Duodenal mucosa (tissue), 2 donors: Measurements from ENCODE around the gene ISLR.

Experiments used
- H3K27ac ChIP-seq: one replicate; pipeline ENCODE4 v1.7.0; 2013; ENCODE audit warnings: low read depth, low read length
- H3K27me3 ChIP-seq, 2 donors: one replicate each; pipeline ENCODE4 v1.7.0; 2013; ENCODE audit warnings: low read length in 2 of 2, control low read depth in 1 of 2; ENCODE audit not compliant: insufficient read depth in 2 of 2, control insufficient read depth in 1 of 2
- H3K36me3 ChIP-seq, 2 donors: one replicate each; pipeline ENCODE4 v1.7.0; 2013; ENCODE audit warnings: low read length in 2 of 2, control low read depth in 1 of 2; ENCODE audit not compliant: insufficient read depth in 2 of 2, control insufficient read depth in 1 of 2
- H3K4me1 ChIP-seq, 2 donors: one replicate each; pipeline ENCODE4 v1.7.0; 2013; ENCODE audit warnings: low read length in 2 of 2, control low read depth in 1 of 2; ENCODE audit not compliant: insufficient read depth in 2 of 2, control insufficient read depth in 1 of 2
- H3K4me3 ChIP-seq, 2 donors: one replicate each; pipeline ENCODE4 v1.7.0; 2013; ENCODE audit warnings: low read length in 2 of 2, low read depth in 1 of 2
- H3K9ac ChIP-seq, 2 donors: one replicate each; pipeline ENCODE4 v1.7.0; 2013; ENCODE audit warnings: low read length in 2 of 2, low read depth in 1 of 2
- H3K9me3 ChIP-seq, 2 donors: one replicate each; pipeline ENCODE4 v1.7.0; 2013; ENCODE audit warnings: low read length in 2 of 2, control low read depth in 1 of 2; ENCODE audit not compliant: control insufficient read depth in 1 of 2

The ISLR gene

GRCh38 chr15:74194572-74195559 is 21.4 kb downstream of the ISLR start:
- H3K9me3 ChIP-seq = no peaks in the 10 kb centered on the region
- H3K36me3 ChIP-seq = no peaks in the 10 kb centered on the region
- no peak overlapping the region for H3K9ac ChIP-seq
- H3K27ac ChIP-seq = no peak overlapping the region
- no peaks in the 10 kb centered on the region for H3K27me3 ChIP-seq
- peaks cover 11 to 13% of the 10 kb centered on the region in 2 donors for H3K4me1 ChIP-seq
- H3K4me3 ChIP-seq = no peak overlapping the region

- Histone ChIP-seq H3K27ac (no peak overlapping the region), H3K9ac (no peak overlapping the region), H3K9me3 (no peaks in the 10 kb centered on the region), H3K4me1 (peaks cover 11 to 13% of the 10 kb centered on the region in 2 donors), H3K36me3 (no peaks in the 10 kb centered on the region), H3K4me3 (no peak overlapping the region), H3K27me3 (no peaks in the 10 kb centered on the region)
Observed at GRCh38 chr15:74196175-74196574, 22.7 kb downstream of the ISLR start.

GRCh38 chr15:74197176-74197965 is 23.9 kb downstream of the ISLR start:
- H3K36me3 ChIP-seq = no peaks in the 10 kb centered on the region
- H3K27me3 ChIP-seq = no peaks in the 10 kb centered on the region
- H3K9ac ChIP-seq = no peak overlapping the region
- H3K4me3 ChIP-seq = no peak overlapping the region
- H3K4me1 ChIP-seq = peaks cover 11 to 13% of the 10 kb centered on the region in 2 donors
- H3K9me3 ChIP-seq = no peaks in the 10 kb centered on the region
- H3K27ac ChIP-seq = no peak overlapping the region

DNA sequence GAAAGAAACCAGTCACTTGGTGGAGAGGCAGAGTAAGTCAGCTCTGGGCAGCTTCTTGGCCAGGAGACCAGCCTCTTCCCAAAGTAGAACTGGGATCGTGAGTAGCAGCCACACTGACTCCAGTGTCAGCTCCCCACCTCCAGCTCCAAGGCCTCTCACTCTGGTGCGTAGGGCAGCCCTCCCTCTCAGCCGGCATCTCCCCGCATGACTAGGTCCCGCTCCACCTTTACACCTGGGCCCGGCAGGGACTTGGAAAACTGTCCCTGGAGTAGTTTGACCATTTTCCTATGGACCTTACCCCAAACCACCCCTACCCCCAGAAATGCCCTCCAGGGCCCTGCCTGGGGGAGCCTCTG is 25.8 kb downstream of the ISLR start:
- peaks cover 11 to 13% of the 10 kb centered on the region in 2 donors for H3K4me1 ChIP-seq
- H3K27me3 ChIP-seq = peaks cover 0 to 7% of the 10 kb centered on the region in 2 donors
- H3K27ac ChIP-seq = no peak overlapping the region

DNA sequence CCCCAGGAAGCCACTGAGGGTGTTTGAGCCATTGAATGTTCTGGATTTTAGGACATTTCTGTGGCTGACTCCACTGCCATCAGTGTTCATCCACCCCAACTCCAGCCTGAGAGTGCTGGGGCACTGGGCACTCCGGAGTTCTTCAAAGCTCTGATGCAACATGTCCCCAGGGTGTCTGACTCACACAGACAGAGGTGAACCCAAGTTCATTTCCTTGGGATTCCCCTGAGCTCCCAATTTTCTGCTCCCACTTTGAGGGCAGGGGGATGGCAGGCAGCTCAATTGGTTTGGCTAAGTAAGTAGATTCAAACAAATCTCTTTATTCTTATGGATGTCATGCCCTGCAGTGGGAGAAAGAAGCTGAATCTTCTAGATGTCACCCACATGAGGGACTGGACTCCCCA is 26.9 kb downstream of the ISLR start:
- Histone ChIP-seq H3K9ac (no peak overlapping the region), H3K36me3 (no peaks in the 10 kb centered on the region), H3K4me3 (no peak overlapping the region), H3K27ac (no peak overlapping the region), H3K4me1 (peaks cover 11 to 13% of the 10 kb centered on the region in 2 donors), H3K27me3 (peaks cover 0 to 7% of the 10 kb centered on the region in 2 donors), H3K9me3 (no peaks in the 10 kb centered on the region)

More for the DNA sequence above, 25.8 kb downstream of the ISLR start:
- Histone ChIP-seq H3K36me3 (no peaks in the 10 kb centered on the region), H3K9ac (no peak overlapping the region), H3K4me3 (no peak overlapping the region), H3K9me3 (no peaks in the 10 kb centered on the region)

GRCh38 chr15:74200871-74201419 is 27.4 kb downstream of the ISLR start:
- Histone ChIP-seq H3K4me3 (no peak overlapping the region), H3K9ac (no peak overlapping the region), H3K4me1 (peaks cover 10 to 11% of the 10 kb centered on the region in 2 donors), H3K27ac (no peak overlapping the region), H3K9me3 (no peaks in the 10 kb centered on the region), H3K27me3 (peaks cover 0 to 7% of the 10 kb centered on the region in 2 donors), H3K36me3 (no peaks in the 10 kb centered on the region)

DNA sequence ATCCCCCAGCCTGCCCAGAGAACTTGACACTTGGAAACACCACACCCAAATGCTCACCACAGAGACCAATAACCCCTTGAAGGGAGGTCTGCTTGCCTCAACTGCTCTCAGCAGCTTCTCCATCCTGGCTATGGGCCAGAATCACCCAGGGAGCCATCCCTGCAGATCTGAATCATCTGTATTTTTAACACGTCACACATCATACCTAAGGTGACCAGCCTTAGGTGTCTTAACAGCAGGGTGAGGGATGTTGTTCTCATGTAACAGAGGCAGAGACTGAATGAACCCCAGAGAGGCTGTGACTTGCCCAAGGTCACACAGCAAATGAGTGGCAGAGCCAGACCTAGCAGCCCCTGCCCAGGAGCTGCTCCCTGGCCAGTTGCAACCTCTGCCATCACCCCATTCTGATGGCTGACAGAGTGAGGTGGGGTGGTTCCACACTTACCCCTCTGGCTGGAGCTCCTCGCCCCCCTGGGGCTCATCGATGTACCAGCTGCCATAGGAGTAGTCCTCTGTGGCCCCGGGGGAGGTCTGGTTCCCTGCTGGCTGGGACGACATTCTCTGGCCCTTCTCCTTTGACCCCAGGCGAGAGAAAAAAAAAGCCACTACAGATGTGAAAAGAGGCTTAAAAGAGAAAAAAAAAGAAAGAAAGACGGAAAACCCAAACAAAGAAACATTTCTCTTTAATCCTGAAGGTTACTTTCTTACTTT is 28.4 kb downstream of the ISLR start:
- H3K9ac ChIP-seq = no peak overlapping the region
- no peak overlapping the region for H3K27ac ChIP-seq
- H3K36me3 ChIP-seq = no peaks in the 10 kb centered on the region
- no peaks in the 10 kb centered on the region for H3K9me3 ChIP-seq
- no peak overlapping the region for H3K4me3 ChIP-seq
- H3K4me1 ChIP-seq = peaks cover under 1 to 2% of the 10 kb centered on the region in 2 donors
- peaks cover 0 to 7% of the 10 kb centered on the region in 2 donors for H3K27me3 ChIP-seq

GRCh38 chr15:74202452-74203401 is 29.2 kb downstream of the ISLR start, which contains the start of gene STRA6:
TSS of gene STRA6 (minus strand) at chr15:74202787. CDS start at chr15:74202267, 520 bp downstream.
- Histone ChIP-seq H3K36me3 (no peaks in the 10 kb centered on the region), H3K9me3 (no peaks in the 10 kb centered on the region), H3K4me3 (no peak within 1 kb of the TSS), H3K9ac (no peak within 1 kb of the TSS), H3K27ac (no peak within 1 kb of the TSS), H3K27me3 (peaks cover 0 to 11% of the 10 kb centered on the region in 2 donors), H3K4me1 (no peaks in the 10 kb centered on the region)

- Histone ChIP-seq H3K27ac (no peak overlapping the region), H3K9ac (no peak overlapping the region), H3K27me3 (peaks cover 0 to 12% of the 10 kb centered on the region in 2 donors), H3K36me3 (no peaks in the 10 kb centered on the region), H3K4me3 (no peak overlapping the region), H3K9me3 (no peaks in the 10 kb centered on the region), H3K4me1 (no peaks in the 10 kb centered on the region)
Observed at GRCh38 chr15:74203914-74204431, 30.5 kb downstream of the ISLR start.
